Measurements from ENCODE around the gene XAF1.

Gene XAF1

GRCh38 chr17:6789146-6789545, 33.3 kb downstream of the XAF1 start:
- H4K20me1 ChIP-seq (ENCODE audit: insufficient read depth, low read length), result no peaks in the 10 kb centered on the region
- H3K79me2 ChIP-seq (ENCODE audit: low read length), result no peaks in the 10 kb centered on the region
- no peak overlapping the region for H3K27ac ChIP-seq (ENCODE audit: low read length)
- DNase-seq, result no peak
- H2AFZ ChIP-seq (ENCODE audit: low read length), result no peak overlapping the region
- TF ChIP-seq, protein P1, sequence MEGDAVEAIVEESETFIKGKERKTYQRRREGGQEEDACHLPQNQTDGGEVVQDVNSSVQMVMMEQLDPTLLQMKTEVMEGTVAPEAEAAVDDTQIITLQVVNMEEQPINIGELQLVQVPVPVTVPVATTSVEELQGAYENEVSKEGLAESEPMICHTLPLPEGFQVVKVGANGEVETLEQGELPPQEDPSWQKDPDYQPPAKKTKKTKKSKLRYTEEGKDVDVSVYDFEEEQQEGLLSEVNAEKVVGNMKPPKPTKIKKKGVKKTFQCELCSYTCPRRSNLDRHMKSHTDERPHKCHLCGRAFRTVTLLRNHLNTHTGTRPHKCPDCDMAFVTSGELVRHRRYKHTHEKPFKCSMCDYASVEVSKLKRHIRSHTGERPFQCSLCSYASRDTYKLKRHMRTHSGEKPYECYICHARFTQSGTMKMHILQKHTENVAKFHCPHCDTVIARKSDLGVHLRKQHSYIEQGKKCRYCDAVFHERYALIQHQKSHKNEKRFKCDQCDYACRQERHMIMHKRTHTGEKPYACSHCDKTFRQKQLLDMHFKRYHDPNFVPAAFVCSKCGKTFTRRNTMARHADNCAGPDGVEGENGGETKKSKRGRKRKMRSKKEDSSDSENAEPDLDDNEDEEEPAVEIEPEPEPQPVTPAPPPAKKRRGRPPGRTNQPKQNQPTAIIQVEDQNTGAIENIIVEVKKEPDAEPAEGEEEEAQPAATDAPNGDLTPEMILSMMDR (IDR thresholded peaks at IDR 0.05; ENCODE audit: low read length), result no peak
- TF ChIP-seq EZH2phosphoT487 (IDR thresholded peaks at IDR 0.05; ENCODE audit: low read length), result no peak
- TF ChIP-seq EZH2 (optimal IDR thresholded peaks at IDR 0.05; ENCODE audit: low read depth, low read length), result no peak
- H3F3A ChIP-seq (ENCODE audit: insufficient read depth, low read length), result no peaks in the 10 kb centered on the region
- no peaks in the 10 kb centered on the region for H3K9me2 ChIP-seq (replicated peaks; ENCODE audit: insufficient read depth, low read length)
- no peaks in the 10 kb centered on the region for H3K27me3 ChIP-seq (replicated peaks; ENCODE audit: insufficient read depth, low read length)
- no peaks in the 10 kb centered on the region for H3K9me3 ChIP-seq (replicated peaks; ENCODE audit: insufficient read depth, low read length)
- no peak overlapping the region for H3K4me2 ChIP-seq (ENCODE audit: low read depth, low read length)
- no peaks in the 10 kb centered on the region for H3K4me1 ChIP-seq (ENCODE audit: low read length)
- H3K36me3 ChIP-seq (replicated peaks; ENCODE audit: insufficient read depth, low read length), result no peaks in the 10 kb centered on the region
- no peak overlapping the region for H3K9ac ChIP-seq (ENCODE audit: low read length)
- no peak overlapping the region for H3K4me3 ChIP-seq (ENCODE audit: low read length)

- Histone ChIP-seq H3K79me2 (ENCODE audit: low read length) (no peaks in the 10 kb centered on the region), H2AFZ (ENCODE audit: low read length) (no peak overlapping the region), H3K4me1 (ENCODE audit: low read length) (no peaks in the 10 kb centered on the region), H3K9me3 (replicated peaks; ENCODE audit: insufficient read depth, low read length) (no peaks in the 10 kb centered on the region), H3K9ac (ENCODE audit: low read length) (no peak overlapping the region), H3K27ac (ENCODE audit: low read length) (no peak overlapping the region), H3K27me3 (replicated peaks; ENCODE audit: insufficient read depth, low read length) (no peaks in the 10 kb centered on the region), H3K36me3 (replicated peaks; ENCODE audit: insufficient read depth, low read length) (no peaks in the 10 kb centered on the region), H3K4me3 (ENCODE audit: low read length) (no peak overlapping the region), H3K9me2 (replicated peaks; ENCODE audit: insufficient read depth, low read length) (no peaks in the 10 kb centered on the region), H4K20me1 (ENCODE audit: insufficient read depth, low read length) (no peaks in the 10 kb centered on the region), H3K4me2 (ENCODE audit: low read depth, low read length) (no peak overlapping the region), H3F3A (ENCODE audit: insufficient read depth, low read length) (no peaks in the 10 kb centered on the region)
- no peak for DNase-seq
- TF ChIP-seq EZH2phosphoT487 (IDR thresholded peaks at IDR 0.05; ENCODE audit: low read length) (no peak), EZH2 (optimal IDR thresholded peaks at IDR 0.05; ENCODE audit: low read depth, low read length) (no peak)
- TF ChIP-seq, protein P1 (IDR thresholded peaks at IDR 0.05; ENCODE audit: low read length), result no peak
Measured at GRCh38 chr17:6793748-6794493, 38.1 kb downstream of the XAF1 start.

DNA sequence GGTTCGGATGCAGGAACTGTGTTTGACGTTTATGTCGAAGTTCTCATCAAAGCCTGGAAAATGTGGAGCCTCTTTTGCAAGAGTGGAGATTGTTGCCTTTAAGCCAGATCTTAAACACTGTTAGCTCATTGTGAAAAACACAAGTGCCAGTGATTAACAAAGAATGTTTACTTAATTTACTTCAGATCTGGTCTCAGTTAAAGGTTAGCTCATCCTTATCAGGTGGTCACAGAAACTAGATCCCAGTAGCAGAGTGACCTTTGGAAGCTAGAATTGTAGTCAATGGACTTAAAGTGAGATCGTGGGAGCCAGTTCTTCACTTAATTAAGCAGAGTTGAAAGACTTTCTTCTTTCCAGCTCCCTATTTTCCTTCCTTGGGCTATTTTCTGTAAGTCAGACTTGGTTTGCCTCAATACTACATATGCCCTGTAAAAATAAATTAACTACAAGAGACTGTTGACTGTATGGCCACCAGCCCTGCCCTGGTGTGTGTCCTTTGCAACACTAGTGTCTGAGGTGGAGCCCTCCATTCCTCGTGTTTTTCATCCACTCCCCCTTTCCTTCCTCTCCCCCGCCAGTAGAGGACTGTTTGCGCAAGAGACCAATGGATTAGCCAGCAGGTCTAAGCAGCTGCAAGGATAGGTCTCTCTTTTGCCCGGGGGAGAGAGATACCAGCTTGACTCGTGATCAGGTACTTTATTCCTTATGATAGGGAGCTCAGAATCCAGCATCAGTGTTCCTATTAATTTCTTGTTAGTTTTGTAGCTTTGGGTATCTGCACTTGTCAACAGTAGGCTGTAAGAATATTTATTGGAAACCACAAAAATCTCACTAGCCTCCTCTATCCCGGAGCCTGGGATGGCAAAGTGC, 40.4 kb downstream of the XAF1 start:
- no peak overlapping the region for H3K4me2 ChIP-seq (ENCODE audit: low read depth, low read length)
- TF ChIP-seq EZH2phosphoT487 (IDR thresholded peaks at IDR 0.05; ENCODE audit: low read length) (no peak), EZH2 (optimal IDR thresholded peaks at IDR 0.05; ENCODE audit: low read depth, low read length) (no peak)
- TF ChIP-seq, protein P1 (IDR thresholded peaks at IDR 0.05; ENCODE audit: low read length), result no peak

More for the DNA sequence above, 40.4 kb downstream of the XAF1 start:
- no peak overlapping the region for H3K4me3 ChIP-seq (ENCODE audit: low read length)
- no peak for DNase-seq
- no peaks in the 10 kb centered on the region for H3K27me3 ChIP-seq (replicated peaks; ENCODE audit: insufficient read depth, low read length)
- H3K9ac ChIP-seq (ENCODE audit: low read length), result no peak overlapping the region
- H3K4me1 ChIP-seq (ENCODE audit: low read length), result no peaks in the 10 kb centered on the region
- no peaks in the 10 kb centered on the region for H3K9me2 ChIP-seq (replicated peaks; ENCODE audit: insufficient read depth, low read length)
- H3F3A ChIP-seq (ENCODE audit: insufficient read depth, low read length), result no peaks in the 10 kb centered on the region
- no peak overlapping the region for H2AFZ ChIP-seq (ENCODE audit: low read length)
- H4K20me1 ChIP-seq (ENCODE audit: insufficient read depth, low read length), result no peaks in the 10 kb centered on the region
- no peak overlapping the region for H3K27ac ChIP-seq (ENCODE audit: low read length)
- H3K9me3 ChIP-seq (replicated peaks; ENCODE audit: insufficient read depth, low read length), result no peaks in the 10 kb centered on the region
- H3K79me2 ChIP-seq (ENCODE audit: low read length), result no peaks in the 10 kb centered on the region
- no peaks in the 10 kb centered on the region for H3K36me3 ChIP-seq (replicated peaks; ENCODE audit: insufficient read depth, low read length)

Measured in MM.1S (cell line).